Measurements from ENCODE around the gene CRHR1. TPM values are rescaled to one million over a fixed set of nuclear protein-coding genes. Genes with fewer than 3 reads are reported as not detected.

Gene CRHR1
- total and polyA plus RNA-seq, 4 donors, result not detected

- DNase-seq (no peak), ATAC-seq (ENCODE audit: insufficient read depth, low FRiP score) (no peak)
- no peak overlapping the region for H3K9ac ChIP-seq (ENCODE audit: insufficient read depth in 1 of 2, low read length in 2 of 2)
- no peaks in the 10 kb centered on the region for H3K36me3 ChIP-seq (ENCODE audit: control insufficient read depth in 4 of 4, insufficient read depth in 4 of 4, low read length in 4 of 4)
- H3K27ac ChIP-seq (ENCODE audit: low read depth in 1 of 2, low read length in 1 of 2), result no peak overlapping the region
- WGBS, 2 donors, result 72 to 81% methylated on average over 15 of the region's 15 CpGs
- no peaks in the 10 kb centered on the region for H3K9me3 ChIP-seq (ENCODE audit: control insufficient read depth in 4 of 4, insufficient read depth in 3 of 4, low read length in 3 of 4)
- no peak overlapping the region for H3K4me3 ChIP-seq
- H3K27me3 ChIP-seq (ENCODE audit: control insufficient read depth in 3 of 3, insufficient read depth in 3 of 3, low read length in 2 of 3), result peaks cover 0 to 10% (median 2%) of the 10 kb centered on the region in 3 donors
- no peaks in the 10 kb centered on the region for H3K4me1 ChIP-seq (ENCODE audit: control insufficient read depth in 5 of 5, insufficient read depth in 5 of 5, low read length in 5 of 5)
- no peak for TF ChIP-seq CTCF (IDR thresholded peaks at IDR 0.05; ENCODE audit: control extremely low read depth, extremely low read depth)
Observed at GRCh38 chr17:45809499-45809898, 25.4 kb downstream of the CRHR1 start.

- no peak for TF ChIP-seq CTCF (IDR thresholded peaks at IDR 0.05; ENCODE audit: control extremely low read depth, extremely low read depth)
- 64 to 65% methylated on average over 3 of the region's 3 CpGs for WGBS, 2 donors
- no peak for ATAC-seq (ENCODE audit: insufficient read depth, low FRiP score)
Observed at GRCh38 chr17:45812102-45812501, 28.0 kb downstream of the CRHR1 start.

GRCh38 chr17:45813048-45813725 is 29.1 kb downstream of the CRHR1 start:
- Histone ChIP-seq H3K9me3 (ENCODE audit: control insufficient read depth in 4 of 4, insufficient read depth in 3 of 4, low read length in 3 of 4) (no peaks in the 10 kb centered on the region), H3K27ac (ENCODE audit: low read depth in 1 of 2, low read length in 1 of 2) (no peak overlapping the region), H3K4me1 (ENCODE audit: control insufficient read depth in 5 of 5, insufficient read depth in 5 of 5, low read length in 5 of 5) (peaks cover 0 to 2% (median 0%) of the 10 kb centered on the region in 5 donors), H3K36me3 (ENCODE audit: control insufficient read depth in 4 of 4, insufficient read depth in 4 of 4, low read length in 4 of 4) (no peaks in the 10 kb centered on the region), H3K4me3 (no peak overlapping the region), H3K9ac (ENCODE audit: insufficient read depth in 1 of 2, low read length in 2 of 2) (no peak overlapping the region), H3K27me3 (ENCODE audit: control insufficient read depth in 3 of 3, insufficient read depth in 3 of 3, low read length in 2 of 3) (peaks cover 0 to 4% (median 0%) of the 10 kb centered on the region in 3 donors)
- ATAC-seq (ENCODE audit: insufficient read depth, low FRiP score) (no peak), DNase-seq (peak; percentile 22 to 27 (median 24))
- no peak for TF ChIP-seq CTCF (IDR thresholded peaks at IDR 0.05; ENCODE audit: control extremely low read depth, extremely low read depth)
- WGBS, 2 donors, result 28 to 30% methylated on average over 21 to 22 of the region's 22 CpGs

More at GRCh38 chr17:45812102-45812501, 28.0 kb downstream of the CRHR1 start:
- Histone ChIP-seq H3K9ac (ENCODE audit: insufficient read depth in 1 of 2, low read length in 2 of 2) (no peak overlapping the region), H3K27me3 (ENCODE audit: control insufficient read depth in 3 of 3, insufficient read depth in 3 of 3, low read length in 2 of 3) (peaks cover 0 to 5% (median 0%) of the 10 kb centered on the region in 3 donors), H3K27ac (ENCODE audit: low read depth in 1 of 2, low read length in 1 of 2) (no peak overlapping the region), H3K9me3 (ENCODE audit: control insufficient read depth in 4 of 4, insufficient read depth in 3 of 4, low read length in 3 of 4) (no peaks in the 10 kb centered on the region), H3K4me1 (ENCODE audit: control insufficient read depth in 5 of 5, insufficient read depth in 5 of 5, low read length in 5 of 5) (no peaks in the 10 kb centered on the region), H3K4me3 (no peak overlapping the region), H3K36me3 (ENCODE audit: control insufficient read depth in 4 of 4, insufficient read depth in 4 of 4, low read length in 4 of 4) (no peaks in the 10 kb centered on the region)
- DNase-seq, result no peak

Data from lung (tissue), 12 donors.